HEK293 (cell line): ENCODE data around the gene C16orf86.

Experiments used
- CTCF ChIP-seq: fragments of 450-650 bp; formaldehyde crosslinking; IDR thresholded peaks from 2 replicates; pipeline ENCODE4 v1.5.1; 2016; ENCODE audit warnings: missing biosample characterization, missing genetic modification characterization
- OSR2 ChIP-seq: fragments of 450-650 bp; formaldehyde crosslinking; IDR thresholded peaks from 2 replicates; pipeline ENCODE4 v1.5.1; 2016; ENCODE audit warnings: missing biosample characterization, missing genetic modification characterization
- TRIM28 ChIP-seq: IDR thresholded peaks from 2 replicates; pipeline ENCODE4 v1.6.1; 2011; ENCODE audit warnings: low read length, control low read depth, borderline replicate concordance
- YY1 ChIP-seq: fragments of 450-650 bp; formaldehyde crosslinking; IDR thresholded peaks from 2 replicates; pipeline ENCODE4 v1.5.1; 2018; ENCODE audit warnings: missing biosample characterization, missing genetic modification characterization
- ZNF324 ChIP-seq: fragments of 450-650 bp; formaldehyde crosslinking; IDR thresholded peaks from 2 replicates; pipeline ENCODE4 v1.5.1; 2016; ENCODE audit warnings: missing biosample characterization, missing genetic modification characterization
- ZNF404 ChIP-seq: fragments of 450-650 bp; formaldehyde crosslinking; IDR thresholded peaks from 2 replicates; pipeline ENCODE4 v1.5.1; 2017; ENCODE audit warnings: missing biosample characterization, missing genetic modification characterization
- ZNF416 ChIP-seq: fragments of 450-650 bp; formaldehyde crosslinking; IDR thresholded peaks from 2 replicates; pipeline ENCODE4 v1.5.1; 2016; ENCODE audit warnings: missing biosample characterization, missing genetic modification characterization

- TF ChIP-seq ZNF324 (no peak), TRIM28 (no peak), ZNF416 (tag by site-specific recombination) (no peak), ZNF404 (no peak), CTCF (tag by site-specific recombination) (no peak), YY1 (tag by site-specific recombination) (no peak), OSR2 (no peak)
These were observed 1.7 kb upstream of the C16orf86 start for GRCh38 chr16:67664871-67665270.
